DND-41 (cell line): ENCODE results near the gene MPI.

Experiments
- EZH2 ChIP-seq: IDR thresholded peaks from 3 replicates; pipeline ENCODE4 v1.6.1; 2012; ENCODE audit warnings: borderline replicate concordance, low read depth, mild to moderate bottlenecking, moderate library complexity, low read length, inconsistent platforms; ENCODE audit not compliant: severe bottlenecking
- TF ChIP-seq, protein P1 (sequence below): IDR thresholded peaks from 2 replicates; pipeline ENCODE4 v1.5.1; 2012; ENCODE audit warnings: borderline replicate concordance, low read length, moderate library complexity, mild to moderate bottlenecking; ENCODE audit not compliant: poor library complexity, severe bottlenecking; ENCODE audit errors: extremely low read depth

DNA sequence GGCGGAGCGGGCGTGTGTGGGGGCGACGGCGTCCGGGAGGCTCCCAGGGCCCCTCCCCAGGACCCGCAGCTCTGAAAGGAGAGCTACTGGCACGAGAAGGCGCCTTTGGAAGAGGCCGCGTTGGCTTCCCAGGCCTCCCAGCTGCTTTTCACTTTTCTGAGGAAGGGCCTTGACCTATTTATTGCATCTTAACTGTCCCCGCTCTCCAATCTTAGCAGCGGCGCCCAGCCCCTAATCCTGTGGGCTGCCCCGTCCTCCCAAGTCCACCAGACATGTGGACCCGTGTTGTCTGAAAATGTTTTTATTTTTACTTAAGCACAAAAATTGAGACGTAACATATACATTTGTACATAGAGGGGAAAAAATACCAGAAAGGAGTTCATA is 46.4 kb upstream of the MPI start:
- TF ChIP-seq, protein P1, sequence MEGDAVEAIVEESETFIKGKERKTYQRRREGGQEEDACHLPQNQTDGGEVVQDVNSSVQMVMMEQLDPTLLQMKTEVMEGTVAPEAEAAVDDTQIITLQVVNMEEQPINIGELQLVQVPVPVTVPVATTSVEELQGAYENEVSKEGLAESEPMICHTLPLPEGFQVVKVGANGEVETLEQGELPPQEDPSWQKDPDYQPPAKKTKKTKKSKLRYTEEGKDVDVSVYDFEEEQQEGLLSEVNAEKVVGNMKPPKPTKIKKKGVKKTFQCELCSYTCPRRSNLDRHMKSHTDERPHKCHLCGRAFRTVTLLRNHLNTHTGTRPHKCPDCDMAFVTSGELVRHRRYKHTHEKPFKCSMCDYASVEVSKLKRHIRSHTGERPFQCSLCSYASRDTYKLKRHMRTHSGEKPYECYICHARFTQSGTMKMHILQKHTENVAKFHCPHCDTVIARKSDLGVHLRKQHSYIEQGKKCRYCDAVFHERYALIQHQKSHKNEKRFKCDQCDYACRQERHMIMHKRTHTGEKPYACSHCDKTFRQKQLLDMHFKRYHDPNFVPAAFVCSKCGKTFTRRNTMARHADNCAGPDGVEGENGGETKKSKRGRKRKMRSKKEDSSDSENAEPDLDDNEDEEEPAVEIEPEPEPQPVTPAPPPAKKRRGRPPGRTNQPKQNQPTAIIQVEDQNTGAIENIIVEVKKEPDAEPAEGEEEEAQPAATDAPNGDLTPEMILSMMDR: no peak
- no peak for TF ChIP-seq EZH2
